Measurements from ENCODE around the gene SPTBN1. TPM values are rescaled to one million over a fixed set of nuclear protein-coding genes. Genes with fewer than 3 reads are reported as not detected.

The SPTBN1 gene
- total RNA-seq, 4 donors from 2014 or later: 132 to 239 (median 195) TPM

DNA sequence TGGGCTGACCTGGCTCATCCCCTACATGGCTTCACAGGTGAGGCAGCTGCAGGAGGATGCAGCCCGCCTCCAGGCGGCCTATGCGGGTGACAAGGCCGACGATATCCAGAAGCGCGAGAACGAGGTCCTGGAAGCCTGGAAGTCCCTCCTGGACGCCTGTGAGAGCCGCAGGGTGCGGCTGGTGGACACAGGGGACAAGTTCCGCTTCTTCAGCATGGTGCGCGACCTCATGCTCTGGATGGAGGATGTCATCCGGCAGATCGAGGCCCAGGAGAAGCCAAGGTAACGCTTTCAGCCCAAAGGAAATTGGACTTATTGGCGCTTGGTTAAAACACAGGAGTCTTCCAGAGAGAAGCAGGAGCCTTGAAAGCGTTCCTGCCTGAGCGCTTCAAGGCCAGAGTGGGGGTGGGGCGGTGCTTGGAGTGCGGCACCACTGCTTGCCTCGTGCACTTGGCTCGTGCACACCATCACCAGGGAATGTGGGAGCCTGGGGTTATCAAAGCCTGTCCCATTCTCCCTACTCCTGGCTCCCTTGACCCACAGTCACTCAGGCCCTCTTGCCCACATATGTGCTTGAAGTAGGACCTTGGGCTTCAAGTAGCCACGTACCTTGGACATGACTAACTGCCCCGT, 197.6 kb downstream of the SPTBN1 start:
- intact Hi-C loops (cut with DNase I; ENCODE audit: low total_unique reads): no loop called here
- TF ChIP-seq POLR2A (IDR thresholded peaks at IDR 0.05): no peak
- TF ChIP-seq, protein P1, sequence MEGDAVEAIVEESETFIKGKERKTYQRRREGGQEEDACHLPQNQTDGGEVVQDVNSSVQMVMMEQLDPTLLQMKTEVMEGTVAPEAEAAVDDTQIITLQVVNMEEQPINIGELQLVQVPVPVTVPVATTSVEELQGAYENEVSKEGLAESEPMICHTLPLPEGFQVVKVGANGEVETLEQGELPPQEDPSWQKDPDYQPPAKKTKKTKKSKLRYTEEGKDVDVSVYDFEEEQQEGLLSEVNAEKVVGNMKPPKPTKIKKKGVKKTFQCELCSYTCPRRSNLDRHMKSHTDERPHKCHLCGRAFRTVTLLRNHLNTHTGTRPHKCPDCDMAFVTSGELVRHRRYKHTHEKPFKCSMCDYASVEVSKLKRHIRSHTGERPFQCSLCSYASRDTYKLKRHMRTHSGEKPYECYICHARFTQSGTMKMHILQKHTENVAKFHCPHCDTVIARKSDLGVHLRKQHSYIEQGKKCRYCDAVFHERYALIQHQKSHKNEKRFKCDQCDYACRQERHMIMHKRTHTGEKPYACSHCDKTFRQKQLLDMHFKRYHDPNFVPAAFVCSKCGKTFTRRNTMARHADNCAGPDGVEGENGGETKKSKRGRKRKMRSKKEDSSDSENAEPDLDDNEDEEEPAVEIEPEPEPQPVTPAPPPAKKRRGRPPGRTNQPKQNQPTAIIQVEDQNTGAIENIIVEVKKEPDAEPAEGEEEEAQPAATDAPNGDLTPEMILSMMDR (IDR thresholded peaks at IDR 0.05): no peak
- H3K4me3 ChIP-seq (ENCODE audit: low read depth, poor library complexity, severe bottlenecking): no peak overlapping the region
- no peak for DNase-seq (ENCODE audit: low spot score in 2 of 2)
- 89 to 93% methylated on average over 22 to 26 of the region's 26 CpGs for WGBS, 2 donors

DNA sequence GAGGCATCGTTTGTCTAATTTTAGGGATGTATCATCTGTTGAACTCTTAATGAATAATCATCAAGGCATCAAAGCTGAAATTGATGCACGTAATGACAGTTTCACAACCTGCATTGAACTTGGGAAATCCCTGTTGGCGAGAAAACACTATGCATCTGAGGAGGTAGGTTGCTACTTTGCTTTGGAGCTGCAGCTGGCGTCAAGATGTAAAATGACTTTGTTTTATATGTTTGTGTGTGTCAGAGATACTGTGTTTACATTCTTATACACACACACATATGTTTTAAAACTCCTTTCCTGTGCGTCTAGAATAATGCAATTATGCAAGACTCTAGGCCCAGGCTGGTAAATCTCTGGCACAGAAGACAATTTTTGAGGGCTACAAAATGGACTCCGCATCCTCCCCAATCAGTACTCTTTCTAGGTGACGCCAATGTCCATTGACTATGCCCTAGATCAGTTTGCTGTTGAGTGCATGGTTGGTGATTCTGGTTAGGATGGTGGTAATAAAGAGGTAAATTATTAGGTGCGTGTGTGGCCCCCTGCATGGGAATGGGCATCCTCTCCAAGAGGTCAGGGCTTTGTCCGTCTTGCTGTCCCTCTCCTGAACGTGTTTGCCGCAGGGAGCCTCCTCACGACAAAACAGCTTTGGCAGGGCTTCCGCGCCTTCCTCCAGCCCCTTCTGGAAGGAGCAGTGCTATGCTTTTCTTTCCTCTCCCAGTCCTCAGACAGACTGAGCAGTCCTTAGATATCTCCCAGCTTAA, 199.1 kb downstream of the SPTBN1 start:
- intact Hi-C loops (cut with DNase I; ENCODE audit: low total_unique reads): no loop called here
- TF ChIP-seq, protein P1 (IDR thresholded peaks at IDR 0.05): no peak
- no peak for TF ChIP-seq POLR2A (IDR thresholded peaks at IDR 0.05)
- no peak for DNase-seq (ENCODE audit: low spot score in 2 of 2)
- H3K4me3 ChIP-seq (ENCODE audit: low read depth, poor library complexity, severe bottlenecking): no peak overlapping the region
- 87 to 88% methylated on average over 14 of the region's 14 CpGs for WGBS, 2 donors

DNA sequence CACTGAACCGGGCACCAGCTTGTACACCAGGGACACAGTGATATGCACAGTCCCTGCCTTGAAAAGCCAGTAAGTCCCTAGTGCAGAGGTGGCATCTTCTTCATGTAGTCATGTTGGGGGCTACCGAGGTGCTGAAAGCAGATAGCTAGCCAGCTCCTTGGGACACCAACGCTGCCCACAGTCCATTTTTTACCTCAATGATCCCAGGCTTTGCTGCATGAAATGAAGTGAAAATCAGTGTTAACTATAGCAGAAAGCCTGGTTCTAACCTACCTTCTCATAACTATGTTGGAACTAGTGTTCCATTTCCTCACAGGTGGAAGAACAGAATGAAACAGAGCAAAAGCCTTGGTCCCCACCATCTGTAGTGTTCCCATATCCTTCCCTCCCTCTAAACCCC, 200.7 kb downstream of the SPTBN1 start:
- intact Hi-C loops (cut with DNase I; ENCODE audit: low total_unique reads): no loop called here

DNA sequence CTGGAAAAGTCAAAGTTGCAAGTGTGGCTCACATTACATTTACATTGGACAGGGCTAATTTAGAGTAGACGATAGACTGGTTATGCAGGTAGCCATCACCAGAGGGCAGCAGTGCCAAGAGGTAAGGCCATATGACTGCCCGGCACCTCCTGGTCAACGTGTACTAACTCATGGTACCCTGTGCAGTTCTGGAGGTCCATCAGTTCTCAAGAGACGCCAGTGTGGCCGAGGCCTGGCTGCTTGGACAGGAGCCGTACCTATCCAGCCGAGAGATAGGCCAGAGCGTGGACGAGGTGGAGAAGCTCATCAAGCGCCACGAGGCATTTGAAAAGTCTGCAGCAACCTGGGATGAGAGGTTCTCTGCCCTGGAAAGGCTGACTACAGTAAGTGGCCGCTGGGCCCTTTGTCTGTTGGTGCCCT, 201.5 kb downstream of the SPTBN1 start:
- H3K4me3 ChIP-seq (ENCODE audit: low read depth, poor library complexity, severe bottlenecking): no peak overlapping the region
- no peak for DNase-seq (ENCODE audit: low spot score in 2 of 2)
- intact Hi-C loops (cut with DNase I; ENCODE audit: low total_unique reads): no loop called here
- TF ChIP-seq, protein P1 (IDR thresholded peaks at IDR 0.05): no peak
- TF ChIP-seq POLR2A (IDR thresholded peaks at IDR 0.05): no peak
- 85 to 86% methylated on average over 12 of the region's 12 CpGs for WGBS, 2 donors

More for the DNA sequence above, 200.7 kb downstream of the SPTBN1 start:
- H3K4me3 ChIP-seq (ENCODE audit: low read depth, poor library complexity, severe bottlenecking): no peak overlapping the region
- TF ChIP-seq POLR2A (IDR thresholded peaks at IDR 0.05): no peak
- TF ChIP-seq, protein P1 (IDR thresholded peaks at IDR 0.05): no peak
- no peak for DNase-seq (ENCODE audit: low spot score in 2 of 2)
- WGBS, 2 donors: 91 to 93% methylated on average over 3 of the region's 3 CpGs

DNA sequence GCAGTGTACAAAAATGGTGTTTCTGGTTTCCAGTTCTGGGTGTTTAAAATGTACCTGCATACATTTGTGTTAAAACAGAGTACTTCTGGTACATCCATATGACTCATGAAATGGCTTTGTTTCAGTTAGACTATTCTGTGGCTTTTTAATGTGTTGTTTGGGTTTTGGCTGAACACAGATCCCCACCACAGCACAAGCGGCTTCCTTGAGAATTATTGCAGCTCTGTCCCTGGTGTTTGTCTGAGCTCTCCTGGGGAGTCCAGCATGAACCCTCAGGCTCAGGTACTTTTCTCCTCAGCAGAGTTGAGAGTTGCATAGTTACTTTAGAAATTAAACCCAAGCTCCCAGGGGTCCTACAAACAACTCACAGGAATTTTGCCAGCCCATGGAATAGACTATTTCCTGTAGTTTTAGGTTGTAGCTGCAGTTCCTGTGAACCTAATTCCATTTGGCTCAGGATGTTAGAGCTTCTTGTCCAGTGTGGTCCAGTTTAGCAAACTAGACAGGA, 202.5 kb downstream of the SPTBN1 start:
- DNase-seq (ENCODE audit: low spot score in 2 of 2): no peak
- WGBS, 2 donors: 54 to 63% methylated on average over 1 of the region's 1 CpG
- intact Hi-C loops (cut with DNase I; ENCODE audit: low total_unique reads): no loop called here

More for the DNA sequence above, 202.5 kb downstream of the SPTBN1 start:
- no peak for TF ChIP-seq POLR2A (IDR thresholded peaks at IDR 0.05)
- TF ChIP-seq, protein P1 (IDR thresholded peaks at IDR 0.05): no peak
- no peak overlapping the region for H3K4me3 ChIP-seq (ENCODE audit: low read depth, poor library complexity, severe bottlenecking)
